Activated CD8-positive, alpha-beta T cell treated with anti-CD3 and anti-CD28 coated beads for 36 hours (primary cell): ENCODE results near the gene LRRK1. TPM values are rescaled to one million over a fixed set of nuclear protein-coding genes. Genes with fewer than 3 reads are reported as not detected.

Experiments used
- ATAC-seq: fragments of 200-7000 bp; cut with Tn5 transposase; one replicate; pipeline ENCODE4 v1.10.0; 2021; ENCODE audit warnings: mild to moderate bottlenecking, moderate library complexity
- CTCF ChIA-PET: fragments of 350-600 bp; sonication (Branson Sonifier 250); formaldehyde crosslinking; loops from one replicate; lab custom pipeline; 2021; ENCODE audit warnings: antibody characterized with exemption; lab: Charles Lee
- POLR2A ChIA-PET: fragments of 350-600 bp; sonication (Branson Sonifier 250); formaldehyde crosslinking; loops from one replicate; lab custom pipeline; 2021; ENCODE audit warnings: antibody characterized with exemption; lab: Charles Lee
- DNase-seq: peaks from one replicate; pipeline ENCODE4 v3.0.0-alpha.2; 2020
- H3K27ac Mint-ChIP-seq: one replicate; pipeline ENCODE4 v1.8.0; 2021; ENCODE audit warnings: mild to moderate bottlenecking, mixed read lengths
- H3K27me3 Mint-ChIP-seq: one replicate; pipeline ENCODE4 v1.8.0; 2021; ENCODE audit warnings: mixed read lengths
- H3K36me3 Mint-ChIP-seq: one replicate; pipeline ENCODE4 v1.8.0; 2021; ENCODE audit warnings: low read depth, mixed read lengths
- H3K4me1 Mint-ChIP-seq: one replicate; pipeline ENCODE4 v1.8.0; 2021; ENCODE audit warnings: low read depth, mixed read lengths
- H3K4me3 Mint-ChIP-seq: one replicate; pipeline ENCODE4 v1.8.0; 2021; ENCODE audit warnings: mild to moderate bottlenecking, moderate library complexity, mixed read lengths
- H3K9me3 Mint-ChIP-seq: one replicate; pipeline ENCODE4 v1.8.0; 2021; ENCODE audit warnings: mixed read lengths
- intact Hi-C: fragments of 100-400 bp; cut with micrococcal nuclease; formaldehyde crosslinking; loops from one replicate; pipeline ENCODE4 v1.10.0; 2022
- total RNA-seq, 2 experiments: library from RNA; stranded (reverse); gene quantifications; one replicate each; pipeline ENCODE4 v1.2.3, GENCODE V29; 2021
- TF ChIP-seq, protein P1 (sequence below): fragments of 200-600 bp; IDR thresholded peaks from one replicate; pipeline ENCODE4 v1.8.0; 2022; ENCODE audit warnings: antibody characterized with exemption, mild to moderate bottlenecking

The LRRK1 gene
- total RNA-seq, 2 experiments from 2014 or later: 0.50 to 0.83 TPM

DNA sequence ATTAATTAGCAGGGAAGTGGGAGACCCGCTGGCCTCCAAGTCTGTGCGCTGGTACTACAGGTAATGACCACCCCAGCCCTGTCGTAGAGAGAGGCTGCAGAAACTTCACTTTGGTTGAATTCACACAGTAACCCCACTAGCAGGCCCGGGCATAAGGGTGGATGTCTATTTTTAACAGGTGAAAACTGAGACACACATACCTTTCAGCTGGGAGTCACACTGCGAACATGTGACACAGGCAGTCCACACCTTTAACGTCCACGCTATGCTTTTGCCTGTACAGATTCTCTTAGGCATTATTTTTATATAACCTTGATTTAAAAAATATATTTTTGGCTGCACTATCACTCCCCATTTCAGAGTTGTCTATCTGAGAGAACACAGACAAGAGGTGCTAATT, 3.9 kb downstream of the LRRK1 start:
- CTCF ChIA-PET: interaction anchor here (1.0 to 12.6 kb wide), 2 partner anchors 50 to 86 kb away, joined by 3 to 243 read pairs; no protein-coding TSS in a partner anchor
- H3K27me3 Mint-ChIP-seq: peaks cover 47% of the 10 kb centered on the region
- H3K4me1 Mint-ChIP-seq: peaks cover 15% of the 10 kb centered on the region
- H3K36me3 Mint-ChIP-seq: no peaks in the 10 kb centered on the region
- TF ChIP-seq, protein P1, sequence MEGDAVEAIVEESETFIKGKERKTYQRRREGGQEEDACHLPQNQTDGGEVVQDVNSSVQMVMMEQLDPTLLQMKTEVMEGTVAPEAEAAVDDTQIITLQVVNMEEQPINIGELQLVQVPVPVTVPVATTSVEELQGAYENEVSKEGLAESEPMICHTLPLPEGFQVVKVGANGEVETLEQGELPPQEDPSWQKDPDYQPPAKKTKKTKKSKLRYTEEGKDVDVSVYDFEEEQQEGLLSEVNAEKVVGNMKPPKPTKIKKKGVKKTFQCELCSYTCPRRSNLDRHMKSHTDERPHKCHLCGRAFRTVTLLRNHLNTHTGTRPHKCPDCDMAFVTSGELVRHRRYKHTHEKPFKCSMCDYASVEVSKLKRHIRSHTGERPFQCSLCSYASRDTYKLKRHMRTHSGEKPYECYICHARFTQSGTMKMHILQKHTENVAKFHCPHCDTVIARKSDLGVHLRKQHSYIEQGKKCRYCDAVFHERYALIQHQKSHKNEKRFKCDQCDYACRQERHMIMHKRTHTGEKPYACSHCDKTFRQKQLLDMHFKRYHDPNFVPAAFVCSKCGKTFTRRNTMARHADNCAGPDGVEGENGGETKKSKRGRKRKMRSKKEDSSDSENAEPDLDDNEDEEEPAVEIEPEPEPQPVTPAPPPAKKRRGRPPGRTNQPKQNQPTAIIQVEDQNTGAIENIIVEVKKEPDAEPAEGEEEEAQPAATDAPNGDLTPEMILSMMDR: no peak
- H3K27ac Mint-ChIP-seq: no peak overlapping the region
- POLR2A ChIA-PET: no interaction called here
- DNase-seq (no peak), ATAC-seq (no peak)
- no peak overlapping the region for H3K4me3 Mint-ChIP-seq
- no peaks in the 10 kb centered on the region for H3K9me3 Mint-ChIP-seq
- intact Hi-C loops: no loop called here

- ChIA-PET CTCF (interaction anchor here (1.0 to 12.6 kb wide), 2 partner anchors 51 to 85 kb away, joined by 3 to 243 read pairs; no protein-coding TSS in a partner anchor), POLR2A (interaction anchor here (0.6 kb wide), 1 partner anchor 84 kb away, joined by 3 read pairs; no protein-coding TSS in a partner anchor)
These were observed 4.7 kb downstream of the LRRK1 start for GRCh38 chr15:100923902-100924301.

DNA sequence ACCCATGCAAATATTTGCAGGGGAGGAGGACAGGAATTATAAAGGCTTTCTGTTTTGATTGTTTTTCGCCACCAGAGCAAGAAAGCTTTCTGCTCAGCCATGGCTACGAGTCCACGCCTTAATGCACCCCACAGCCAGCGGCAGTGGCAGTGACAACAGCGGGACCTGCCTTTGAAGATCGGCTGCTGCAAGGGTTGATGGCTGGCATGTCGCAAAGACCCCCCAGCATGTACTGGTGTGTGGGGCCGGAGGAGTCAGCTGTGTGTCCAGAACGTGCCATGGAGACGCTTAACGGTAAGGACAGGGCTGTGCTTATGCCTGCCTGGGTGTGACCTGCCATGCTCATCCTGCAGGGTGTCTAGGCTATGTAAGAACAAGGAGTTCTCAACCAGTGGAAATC, 5.3 kb downstream of the LRRK1 start:
- TF ChIP-seq, protein P1: no peak
- Mint-ChIP-seq H3K27ac (no peak overlapping the region), H3K27me3 (peaks cover 39% of the 10 kb centered on the region), H3K4me1 (peaks cover 9% of the 10 kb centered on the region), H3K9me3 (no peaks in the 10 kb centered on the region), H3K36me3 (no peaks in the 10 kb centered on the region), H3K4me3 (no peak overlapping the region)
- no peak for DNase-seq
- intact Hi-C loops: no loop called here
- no peak for ATAC-seq
- ChIA-PET POLR2A (no interaction called here), CTCF (interaction anchor here (12.6 kb wide), 1 partner anchor 85 kb away, joined by 243 read pairs; no protein-coding TSS in a partner anchor)

More at GRCh38 chr15:100923902-100924301, 4.7 kb downstream of the LRRK1 start:
- H3K27ac Mint-ChIP-seq: no peak overlapping the region
- no peak for ATAC-seq
- H3K4me1 Mint-ChIP-seq: peaks cover 9% of the 10 kb centered on the region
- H3K4me3 Mint-ChIP-seq: no peak overlapping the region
- intact Hi-C loops: no loop called here
- no peak for DNase-seq
- no peaks in the 10 kb centered on the region for H3K36me3 Mint-ChIP-seq
- no peaks in the 10 kb centered on the region for H3K9me3 Mint-ChIP-seq
- TF ChIP-seq, protein P1: no peak
- H3K27me3 Mint-ChIP-seq: peaks cover 39% of the 10 kb centered on the region

- CTCF ChIA-PET: interaction anchor here (12.6 kb wide), 1 partner anchor 84 kb away, joined by 243 read pairs; no protein-coding TSS in a partner anchor
These were observed 6.3 kb downstream of the LRRK1 start for GRCh38 chr15:100925480-100925879.

DNA sequence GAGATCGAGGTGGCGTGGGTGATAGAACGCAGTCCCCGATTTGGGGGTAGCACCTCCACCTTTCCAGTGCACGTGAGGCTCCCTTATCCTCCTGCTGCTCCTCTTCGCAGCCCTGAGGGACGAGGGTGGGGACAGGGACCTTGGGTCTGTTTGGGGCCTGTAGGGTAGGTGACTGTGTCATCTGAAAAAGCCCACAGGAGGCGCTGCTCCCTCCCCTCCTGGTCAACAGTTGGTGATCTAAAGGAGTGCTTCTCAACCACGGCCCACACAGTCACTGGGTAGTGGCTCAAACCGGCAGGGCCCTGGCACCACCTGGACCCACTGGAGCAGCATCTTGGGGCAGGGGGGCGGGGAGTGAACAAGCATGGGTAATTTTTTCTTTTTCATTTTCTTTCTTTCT, 7.1 kb downstream of the LRRK1 start:
- H3K36me3 Mint-ChIP-seq: no peaks in the 10 kb centered on the region
- ATAC-seq: no peak
- peaks cover 9% of the 10 kb centered on the region for H3K4me1 Mint-ChIP-seq
- no peak overlapping the region for H3K27ac Mint-ChIP-seq
- DNase-seq: no peak
- POLR2A ChIA-PET: no interaction called here
- TF ChIP-seq, protein P1: no peak
- no peak overlapping the region for H3K4me3 Mint-ChIP-seq
- H3K9me3 Mint-ChIP-seq: no peaks in the 10 kb centered on the region
- intact Hi-C loops: no loop called here
- H3K27me3 Mint-ChIP-seq: peaks cover 24% of the 10 kb centered on the region
- CTCF ChIA-PET: interaction anchor here (4.0 kb wide), 1 partner anchor 8 kb away, joined by 26 read pairs; the partner anchor contains the start of gene LRRK1

More at GRCh38 chr15:100925480-100925879, 6.3 kb downstream of the LRRK1 start:
- no peaks in the 10 kb centered on the region for H3K9me3 Mint-ChIP-seq
- no peak overlapping the region for H3K27ac Mint-ChIP-seq
- POLR2A ChIA-PET: no interaction called here
- peaks cover 9% of the 10 kb centered on the region for H3K4me1 Mint-ChIP-seq
- H3K36me3 Mint-ChIP-seq: no peaks in the 10 kb centered on the region
- intact Hi-C loops: no loop called here
- no peak overlapping the region for H3K4me3 Mint-ChIP-seq
- no peak for DNase-seq
- TF ChIP-seq, protein P1: no peak
- ATAC-seq: no peak
- peaks cover 32% of the 10 kb centered on the region for H3K27me3 Mint-ChIP-seq
